GM19324 (cell line): Measurements from ENCODE around the gene PCP4L1.
"Not testable (repeated sequence)": the region's sequence is repeated elsewhere in the genome, so short reads cannot be mapped to it uniquely, and the experiment has no call there.

Experiments
- ATAC-seq: cut with Tn5 transposase; IDR thresholded peaks from one replicate; pipeline ENCODE4 v1.9.1; 2021; ENCODE audit warnings: mild to moderate bottlenecking, moderate library complexity; ENCODE audit not compliant: unreplicated experiment, low FRiP score

Gene PCP4L1

GRCh38 chr1:161311595-161312181, 53.1 kb downstream of the PCP4L1 start:
- ATAC-seq = no peak

GRCh38 chr1:161313554-161314200, 55.1 kb downstream of the PCP4L1 start:
- no peak for ATAC-seq

GRCh38 chr1:161314201-161314981, 55.8 kb downstream of the PCP4L1 start, which contains the start of gene SDHC:
SDHC (plus strand) TSS chr1:161314381; CDS start chr1:161314406, 25 bp downstream.
- ATAC-seq = peak; percentile 95

- ATAC-seq = not testable (repeated sequence)
Observed at GRCh38 chr1:161315841-161316674, 57.5 kb downstream of the PCP4L1 start.

GRCh38 chr1:161324020-161324419, 65.5 kb downstream of the PCP4L1 start:
- ATAC-seq = no peak

- ATAC-seq = no peak
Observed at GRCh38 chr1:161330346-161330745, 71.8 kb downstream of the PCP4L1 start.

GRCh38 chr1:161333166-161333565, 74.6 kb downstream of the PCP4L1 start:
- ATAC-seq = no peak
